Measurements from ENCODE around the gene LRRC36.
A peak's percentile ranks its signal among the peaks of the same experiment; 100 is the strongest.
"Not testable (repeated sequence)": the region's sequence is repeated elsewhere in the genome, so short reads cannot be mapped to it uniquely, and the experiment has no call there.

Gene LRRC36

DNA sequence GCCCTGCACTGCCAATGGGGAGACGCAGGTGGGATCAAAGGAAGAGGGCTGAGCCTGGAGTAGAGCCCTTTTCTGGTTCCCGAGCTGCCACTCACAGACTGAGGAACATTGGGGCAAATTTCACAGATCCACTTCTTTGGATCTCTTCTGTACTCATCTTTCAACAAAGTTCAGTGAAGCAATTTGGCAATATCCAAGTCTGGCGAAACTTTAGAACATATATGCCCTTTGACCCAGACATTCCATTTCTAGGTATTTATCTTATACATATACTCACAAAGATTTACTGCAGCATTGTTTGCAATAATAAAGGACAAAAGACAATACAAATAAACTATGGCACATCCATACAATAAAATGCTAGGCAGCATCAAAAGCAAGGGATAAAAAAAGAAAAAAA is 84.7 kb downstream of the LRRC36 start:
- Histone ChIP-seq H3K4me1 (peaks cover 0 to 23% (median 13%) of the 10 kb centered on the region in 4 donors), H3K27ac (no peak overlapping the region), H3K4me3 (no peak overlapping the region), H3K36me3 (no peaks in the 10 kb centered on the region), H3K9me3 (no peaks in the 10 kb centered on the region), H3K27me3 (no peaks in the 10 kb centered on the region)
- no peak for DNase-seq
- TF ChIP-seq, protein P1, sequence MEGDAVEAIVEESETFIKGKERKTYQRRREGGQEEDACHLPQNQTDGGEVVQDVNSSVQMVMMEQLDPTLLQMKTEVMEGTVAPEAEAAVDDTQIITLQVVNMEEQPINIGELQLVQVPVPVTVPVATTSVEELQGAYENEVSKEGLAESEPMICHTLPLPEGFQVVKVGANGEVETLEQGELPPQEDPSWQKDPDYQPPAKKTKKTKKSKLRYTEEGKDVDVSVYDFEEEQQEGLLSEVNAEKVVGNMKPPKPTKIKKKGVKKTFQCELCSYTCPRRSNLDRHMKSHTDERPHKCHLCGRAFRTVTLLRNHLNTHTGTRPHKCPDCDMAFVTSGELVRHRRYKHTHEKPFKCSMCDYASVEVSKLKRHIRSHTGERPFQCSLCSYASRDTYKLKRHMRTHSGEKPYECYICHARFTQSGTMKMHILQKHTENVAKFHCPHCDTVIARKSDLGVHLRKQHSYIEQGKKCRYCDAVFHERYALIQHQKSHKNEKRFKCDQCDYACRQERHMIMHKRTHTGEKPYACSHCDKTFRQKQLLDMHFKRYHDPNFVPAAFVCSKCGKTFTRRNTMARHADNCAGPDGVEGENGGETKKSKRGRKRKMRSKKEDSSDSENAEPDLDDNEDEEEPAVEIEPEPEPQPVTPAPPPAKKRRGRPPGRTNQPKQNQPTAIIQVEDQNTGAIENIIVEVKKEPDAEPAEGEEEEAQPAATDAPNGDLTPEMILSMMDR (IDR thresholded peaks at IDR 0.05): no peak
- intact Hi-C loops (cut with DNase I; ENCODE audit: low total_unique reads): no loop called here

DNA sequence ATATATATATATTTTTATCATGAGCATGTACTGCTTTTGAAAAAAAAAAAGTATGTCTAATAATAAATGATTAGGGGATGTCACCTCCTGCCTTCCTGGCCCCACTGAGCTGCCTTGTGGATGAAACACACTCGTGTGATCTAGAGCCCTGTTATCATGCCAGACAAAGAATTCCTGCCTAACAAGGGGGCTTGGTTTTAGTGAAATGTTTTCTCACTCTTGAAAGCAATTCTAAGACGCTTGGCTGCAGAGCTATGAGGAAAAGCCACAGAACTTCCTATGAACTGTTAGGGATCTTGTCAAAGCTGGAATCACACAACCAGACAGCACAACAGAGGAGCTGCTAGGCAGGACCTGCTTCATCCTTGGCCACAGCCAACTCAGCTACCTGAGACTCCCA is 85.7 kb downstream of the LRRC36 start:
- Histone ChIP-seq H3K27ac (no peak overlapping the region), H3K36me3 (no peaks in the 10 kb centered on the region), H3K27me3 (no peaks in the 10 kb centered on the region), H3K4me3 (no peak overlapping the region), H3K4me1 (peaks cover 0 to 19% (median 12%) of the 10 kb centered on the region in 4 donors), H3K9me3 (no peaks in the 10 kb centered on the region)
- no peak for DNase-seq
- intact Hi-C loops (cut with DNase I; ENCODE audit: low total_unique reads): no loop called here
- TF ChIP-seq, protein P1 (IDR thresholded peaks at IDR 0.05): no peak

DNA sequence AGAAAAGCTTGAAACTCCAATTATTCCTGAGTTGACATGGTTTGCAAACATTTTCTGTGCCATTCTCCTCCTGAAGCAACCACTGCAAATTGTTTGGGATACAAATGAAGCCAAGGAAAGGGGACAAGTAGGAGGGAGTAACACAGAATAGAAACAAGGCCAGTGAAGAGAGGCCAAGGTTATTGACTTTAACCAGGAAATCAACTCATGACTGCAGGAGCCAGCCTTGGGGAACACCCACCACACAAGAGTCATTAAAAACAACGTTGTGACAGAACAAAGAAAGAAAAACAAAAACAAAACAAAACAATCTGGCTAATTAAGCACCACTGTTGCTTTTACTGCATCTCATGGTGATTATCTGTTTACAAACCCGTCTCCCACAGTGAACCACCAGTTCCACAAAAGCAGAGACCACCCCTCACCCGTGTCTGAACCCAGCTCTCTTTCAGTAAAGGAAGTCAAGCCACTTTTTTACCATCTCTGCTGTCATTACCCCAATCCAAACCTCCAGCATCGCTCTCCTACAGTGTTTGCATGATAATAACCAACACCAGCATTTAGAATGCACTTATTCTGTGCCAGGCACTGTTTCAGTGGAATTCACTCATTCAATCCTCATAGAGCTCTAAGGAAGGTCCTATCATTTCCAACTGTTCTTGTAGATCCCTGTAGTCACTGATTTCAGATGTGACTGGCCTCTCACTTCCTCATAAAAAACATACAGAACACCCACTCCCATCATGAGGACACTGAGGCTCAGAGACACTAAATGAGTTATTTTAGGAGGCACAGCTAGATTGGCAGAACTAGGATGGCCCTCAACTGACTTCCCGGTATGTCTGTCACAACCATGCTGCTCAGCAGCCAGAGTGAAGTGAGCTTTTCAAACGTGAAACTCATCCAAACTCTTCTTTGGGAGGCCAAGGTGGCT is 87.6 kb downstream of the LRRC36 start:
- H3K36me3 ChIP-seq: no peaks in the 10 kb centered on the region
- TF ChIP-seq, protein P1 (IDR thresholded peaks at IDR 0.05): no peak
- no peaks in the 10 kb centered on the region for H3K9me3 ChIP-seq
- intact Hi-C loops (cut with DNase I; ENCODE audit: low total_unique reads): no loop called here
- H3K27me3 ChIP-seq: no peaks in the 10 kb centered on the region
- H3K4me1 ChIP-seq: peaks cover 0 to 19% (median 12%) of the 10 kb centered on the region in 4 donors
- H3K27ac ChIP-seq: no peak overlapping the region
- no peak overlapping the region for H3K4me3 ChIP-seq
- DNase-seq: no peak

DNA sequence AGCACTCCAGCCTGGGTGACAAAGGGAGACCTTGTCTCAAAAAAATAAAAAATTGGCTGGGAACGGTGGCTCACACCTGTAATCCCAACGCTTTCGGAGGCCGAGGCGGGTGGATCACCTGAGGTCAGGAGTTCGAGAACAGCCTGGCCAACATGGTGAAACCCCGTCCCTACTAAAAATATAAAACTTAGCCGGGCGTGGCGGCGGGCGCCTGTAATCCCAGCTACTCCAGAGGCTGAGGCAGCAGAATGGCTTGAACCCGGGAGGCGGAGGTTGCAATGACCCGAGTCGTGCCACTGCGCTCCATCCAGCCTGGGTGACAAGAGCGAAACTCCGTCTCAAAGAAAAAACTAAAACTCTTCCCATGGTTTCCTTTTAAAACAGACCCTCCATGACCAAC is 88.8 kb downstream of the LRRC36 start:
- DNase-seq; H3K36me3 ChIP-seq; H3K27me3 ChIP-seq; H3K9me3 ChIP-seq; intact Hi-C loops (cut with DNase I; ENCODE audit: low total_unique reads): not testable (repeated sequence)
- Histone ChIP-seq H3K4me3 (peak overlapping the region; percentile 73 to 88), H3K27ac (peak overlapping the region; percentile 82), H3K4me1 (peaks cover 0 to 19% (median 12%) of the 10 kb centered on the region in 4 donors)

DNA sequence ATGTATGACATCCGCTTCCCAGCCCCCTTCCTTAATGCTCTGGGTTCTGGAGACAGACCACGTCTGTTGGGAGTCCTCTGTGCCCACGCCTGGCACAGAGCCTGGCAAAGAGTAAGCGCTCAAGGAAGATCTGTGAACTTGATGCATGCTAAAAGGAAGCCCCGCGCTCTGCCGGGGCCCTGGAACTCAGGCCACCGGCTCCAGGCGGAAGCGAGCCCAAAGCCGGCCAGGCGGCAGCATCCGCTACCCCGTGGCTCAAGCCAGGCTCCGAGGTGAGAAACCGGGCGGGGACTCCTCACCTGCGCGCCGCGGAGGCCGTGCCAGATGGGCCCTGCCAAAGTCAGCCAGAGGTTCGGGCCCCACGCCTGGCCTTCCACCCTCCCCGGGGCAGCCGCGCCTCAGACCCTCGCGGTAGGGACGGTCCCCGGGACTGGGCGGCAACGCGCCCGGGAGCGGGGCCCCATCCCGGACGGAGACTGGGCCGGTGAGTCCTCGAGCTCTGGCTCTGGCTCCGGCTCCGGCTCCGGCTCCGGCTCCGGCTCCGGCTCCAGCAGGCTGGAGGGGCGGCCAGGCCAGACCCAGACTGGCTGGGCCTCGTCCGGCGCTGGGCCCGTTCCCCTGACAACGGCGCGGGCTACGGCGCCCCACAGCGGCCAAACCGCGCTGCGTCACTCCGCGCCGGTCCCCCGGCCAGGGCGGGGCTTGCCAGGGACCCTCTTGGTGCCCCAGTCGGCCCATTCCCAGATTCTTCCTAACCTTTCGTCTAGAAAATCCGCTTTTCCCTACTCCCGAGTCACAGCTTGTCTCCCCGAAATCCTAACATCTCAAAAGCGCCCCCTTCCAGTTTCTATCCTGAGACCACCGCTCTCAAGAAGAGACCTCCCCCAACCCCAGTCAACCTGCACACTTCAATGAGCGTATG is 89.5 kb downstream of the LRRC36 start, which contains the start of gene ZDHHC1:
TSS of gene ZDHHC1 (minus strand) at position 606 of the 922 bp plus-strand sequence. CDS start 8,702 bp downstream, outside the sequence.
- TF ChIP-seq, protein P1 (IDR thresholded peaks at IDR 0.05): peak; percentile 39 to 40

More for the DNA sequence above, 89.5 kb downstream of the LRRC36 start, which contains the start of gene ZDHHC1:
- H3K27me3 ChIP-seq: no peaks in the 10 kb centered on the region
- H3K4me1 ChIP-seq: peaks cover 0 to 19% (median 12%) of the 10 kb centered on the region in 4 donors
- H3K4me3 ChIP-seq: peak within 1 kb of the TSS; percentile 73 to 88
- peak within 1 kb of the TSS; percentile 82 for H3K27ac ChIP-seq
- H3K9me3 ChIP-seq: no peaks in the 10 kb centered on the region
- DNase-seq: peak; percentile 60 to 81
- no peaks in the 10 kb centered on the region for H3K36me3 ChIP-seq
- intact Hi-C loops (cut with DNase I; ENCODE audit: low total_unique reads): no loop called here
